Measurements from ENCODE around the gene SMYD5. TPM values are rescaled to one million over a fixed set of nuclear protein-coding genes. Genes with fewer than 3 reads are reported as not detected.

The SMYD5 gene
- total RNA-seq, 4 donors from 2014 or later = 12.1 to 19.6 (median 15.4) TPM

GRCh38 chr2:73244580-73244979, 30.5 kb downstream of the SMYD5 start:
- no peak for DNase-seq (ENCODE audit: extremely low spot score)
- Histone ChIP-seq H3K36me3 (peaks cover 70 to 98% (median 97%) of the 10 kb centered on the region in 4 donors), H3K4me1 (peaks cover 0 to 6% (median under 1%) of the 10 kb centered on the region in 4 donors), H3K27me3 (no peaks in the 10 kb centered on the region), H3K4me3 (no peak overlapping the region), H3K27ac (replicated peaks in 1 of 4) (no peak overlapping the region), H3K9me3 (no peaks in the 10 kb centered on the region)
- intact Hi-C loops (cut with DNase I) = no loop called here
- TF ChIP-seq EP300 (IDR thresholded peaks at IDR 0.05) = no peak
- no peak for TF ChIP-seq POLR2AphosphoS5 (IDR thresholded peaks at IDR 0.05)
- no peak for TF ChIP-seq CTCF (IDR thresholded peaks at IDR 0.05)
- 95% methylated on average over 3 of the region's 3 CpGs for WGBS

GRCh38 chr2:73246850-73247249, 32.8 kb downstream of the SMYD5 start:
- Histone ChIP-seq H3K9me3 (no peaks in the 10 kb centered on the region), H3K27me3 (no peaks in the 10 kb centered on the region), H3K4me1 (no peaks in the 10 kb centered on the region), H3K27ac (replicated peaks in 1 of 4) (no peak overlapping the region), H3K36me3 (peaks cover 93 to 100% (median 99%) of the 10 kb centered on the region in 4 donors), H3K4me3 (no peak overlapping the region)
- no peak for TF ChIP-seq POLR2AphosphoS5 (IDR thresholded peaks at IDR 0.05)
- TF ChIP-seq POLR2A (IDR thresholded peaks at IDR 0.05; ENCODE audit: low read depth) = no peak
- no peak for TF ChIP-seq CTCF (IDR thresholded peaks at IDR 0.05)
- TF ChIP-seq EP300 (IDR thresholded peaks at IDR 0.05) = no peak
- no peak for DNase-seq (ENCODE audit: extremely low spot score)
- 76% methylated on average over 3 of the region's 3 CpGs for WGBS
- intact Hi-C loops (cut with DNase I) = no loop called here

GRCh38 chr2:73249636-73250035, 35.6 kb downstream of the SMYD5 start:
- H3K9me3 ChIP-seq = no peaks in the 10 kb centered on the region
- H3K36me3 ChIP-seq = peaks cover 87 to 100% (median 99%) of the 10 kb centered on the region in 4 donors
- WGBS = 76% methylated on average over 9 of the region's 9 CpGs
- H3K4me1 ChIP-seq = no peaks in the 10 kb centered on the region
- no peak overlapping the region for H3K4me3 ChIP-seq
- intact Hi-C loops (cut with DNase I) = no loop called here
- no peak overlapping the region for H3K27ac ChIP-seq (replicated peaks in 1 of 4)
- no peaks in the 10 kb centered on the region for H3K27me3 ChIP-seq
- no peak for DNase-seq (ENCODE audit: extremely low spot score)
- TF ChIP-seq POLR2A (IDR thresholded peaks at IDR 0.05; ENCODE audit: low read depth) = no peak
- TF ChIP-seq POLR2AphosphoS5 (IDR thresholded peaks at IDR 0.05) = no peak
- TF ChIP-seq EP300 (IDR thresholded peaks at IDR 0.05) = no peak
- no peak for TF ChIP-seq CTCF (IDR thresholded peaks at IDR 0.05)

- no peaks in the 10 kb centered on the region for H3K9me3 ChIP-seq
- no peak overlapping the region for H3K4me3 ChIP-seq
- no peak for TF ChIP-seq POLR2A (IDR thresholded peaks at IDR 0.05; ENCODE audit: low read depth)
- TF ChIP-seq EP300 (IDR thresholded peaks at IDR 0.05) = no peak
- TF ChIP-seq CTCF (IDR thresholded peaks at IDR 0.05) = no peak
- no peak for TF ChIP-seq POLR2AphosphoS5 (IDR thresholded peaks at IDR 0.05)
- peaks cover 71 to 91% (median 90%) of the 10 kb centered on the region in 4 donors for H3K36me3 ChIP-seq
- WGBS = 92% methylated on average over 14 of the region's 17 CpGs
- H3K4me1 ChIP-seq = no peaks in the 10 kb centered on the region
- no peaks in the 10 kb centered on the region for H3K27me3 ChIP-seq
- H3K27ac ChIP-seq (replicated peaks in 1 of 4) = no peak overlapping the region
- no peak for DNase-seq (ENCODE audit: extremely low spot score)
- intact Hi-C loops (cut with DNase I) = no loop called here
Observed at GRCh38 chr2:73250872-73251846, 37.1 kb downstream of the SMYD5 start.
